Liver (tissue), 9 donors: ENCODE measurements around the gene TAF8. TPM values are rescaled to one million over a fixed set of nuclear protein-coding genes. Genes with fewer than 3 reads are reported as not detected.

Experiments used
- DNase-seq: peaks from one replicate; pipeline ENCODE4 v3.0.0-alpha.2; 2017; ENCODE audit warnings: low spot score
- H3K27ac ChIP-seq, 2 donors: one replicate each; pipeline ENCODE4 v1.7.0; 2013; ENCODE audit warnings: inconsistent platforms in 2 of 2, low read length in 2 of 2, control low read depth in 1 of 2, low read depth in 1 of 2, mild to moderate bottlenecking in 1 of 2
- H3K27me3 ChIP-seq, 4 donors: one replicate each; pipeline versions ENCODE4 v1.6.1 to v1.7.0; 2013; ENCODE audit warnings: low read length in 3 of 4, inconsistent platforms in 1 of 4, mild to moderate bottlenecking in 1 of 4, moderate library complexity in 1 of 4; ENCODE audit not compliant: control insufficient read depth in 4 of 4, insufficient read depth in 4 of 4
- H3K36me3 ChIP-seq, 4 donors: one replicate each; pipeline versions ENCODE4 v1.6.1 to v1.7.0; 2013; ENCODE audit warnings: low read length in 3 of 4, mild to moderate bottlenecking in 3 of 4, low read depth in 1 of 4, moderate library complexity in 1 of 4; ENCODE audit not compliant: control insufficient read depth in 4 of 4, insufficient read depth in 3 of 4
- H3K4me1 ChIP-seq, 4 donors: one replicate each; pipeline versions ENCODE4 v1.6.1 to v1.7.0; 2013; ENCODE audit warnings: low read length in 3 of 4, mild to moderate bottlenecking in 3 of 4, moderate library complexity in 1 of 4; ENCODE audit not compliant: control insufficient read depth in 4 of 4, insufficient read depth in 4 of 4
- H3K4me3 ChIP-seq, 3 donors: one replicate each; pipeline versions ENCODE4 v1.6.1 to v1.7.0; 2013; ENCODE audit warnings: low read length in 3 of 3, control low read depth in 1 of 3, low read depth in 1 of 3, mild to moderate bottlenecking in 1 of 3
- H3K9ac ChIP-seq, 2 donors: one replicate each; pipeline ENCODE4 v1.7.0; 2013; ENCODE audit warnings: low read length in 2 of 2, mild to moderate bottlenecking in 2 of 2, moderate library complexity in 2 of 2, control low read depth in 1 of 2, low read depth in 1 of 2
- H3K9me3 ChIP-seq, 4 donors: one replicate each; pipeline versions ENCODE4 v1.6.1 to v1.7.0; 2013; ENCODE audit warnings: low read length in 3 of 4; ENCODE audit not compliant: control insufficient read depth in 4 of 4
- ATF3 ChIP-seq: IDR thresholded peaks from 2 replicates; pipeline ENCODE4 v1.6.1; 2016; ENCODE audit warnings: antibody characterized with exemption
- CTCF ChIP-seq: fragments of 150-350 bp; IDR thresholded peaks from 2 replicates; pipeline ENCODE4 v1.5.1; 2017; ENCODE audit warnings: improper control_type of control experiment, low read depth, low read length; ENCODE audit not compliant: missing input control
- EGR1 ChIP-seq, 2 donors: IDR thresholded peaks; 2 replicates each; pipeline ENCODE4 v1.6.1; 2016 to 2018; ENCODE audit warnings: antibody characterized with exemption in 2 of 2, low read depth in 2 of 2
- FOXA1 ChIP-seq: IDR thresholded peaks from 2 replicates; pipeline ENCODE4 v1.6.1; 2016; ENCODE audit warnings: antibody characterized with exemption
- FOXA2 ChIP-seq: IDR thresholded peaks from 2 replicates; pipeline ENCODE4 v1.6.1; 2016; ENCODE audit warnings: antibody characterized with exemption
- GABPA ChIP-seq, 2 donors: IDR thresholded peaks in 1 of 2; conservative IDR thresholded peaks in 1 of 2; 2 replicates each; pipeline ENCODE4 v1.6.1; 2016; ENCODE audit warnings: antibody characterized with exemption in 2 of 2, mild to moderate bottlenecking in 1 of 2, moderate library complexity in 1 of 2
- HNF4A ChIP-seq, 2 donors: conservative IDR thresholded peaks; 2 replicates each; pipeline ENCODE4 v1.6.1; 2016; ENCODE audit warnings: antibody characterized with exemption in 2 of 2, mild to moderate bottlenecking in 2 of 2
- HNF4G ChIP-seq: IDR thresholded peaks from 2 replicates; pipeline ENCODE4 v1.6.1; 2016; ENCODE audit warnings: antibody characterized with exemption
- JUND ChIP-seq, 2 donors: IDR thresholded peaks; 2 replicates each; pipeline ENCODE4 v1.6.1; 2016; ENCODE audit warnings: antibody characterized with exemption in 2 of 2
- MAX ChIP-seq: IDR thresholded peaks from 2 replicates; pipeline ENCODE4 v1.6.1; 2016; ENCODE audit warnings: antibody characterized with exemption
- NR2F2 ChIP-seq: IDR thresholded peaks from 2 replicates; pipeline ENCODE4 v1.6.1; 2016; ENCODE audit warnings: antibody characterized with exemption
- RAD21 ChIP-seq, 2 donors: IDR thresholded peaks; 2 replicates each; pipeline ENCODE4 v1.6.1; 2016; ENCODE audit warnings: antibody characterized with exemption in 2 of 2, mild to moderate bottlenecking in 2 of 2
- REST ChIP-seq: IDR thresholded peaks from 2 replicates; pipeline ENCODE4 v1.6.1; 2016; ENCODE audit warnings: antibody characterized with exemption, mild to moderate bottlenecking
- RXRA ChIP-seq, 2 donors: IDR thresholded peaks; 2 replicates each; pipeline ENCODE4 v1.6.1; 2017 to 2018; ENCODE audit warnings: antibody characterized with exemption in 2 of 2, mild to moderate bottlenecking in 1 of 2
- SP1 ChIP-seq: IDR thresholded peaks from 2 replicates; pipeline ENCODE4 v1.6.1; 2018; ENCODE audit warnings: antibody characterized with exemption, mild to moderate bottlenecking
- TAF1 ChIP-seq: conservative IDR thresholded peaks from 2 replicates; pipeline ENCODE4 v1.6.1; 2016; ENCODE audit warnings: antibody characterized with exemption, mild to moderate bottlenecking
- YY1 ChIP-seq: IDR thresholded peaks from 2 replicates; pipeline ENCODE4 v1.6.1; 2016; ENCODE audit warnings: antibody characterized with exemption, mild to moderate bottlenecking
- ZBTB33 ChIP-seq: IDR thresholded peaks from 2 replicates; pipeline ENCODE4 v1.6.1; 2016; ENCODE audit warnings: antibody characterized with exemption
- WGBS: extraction: QIAGEN DNeasy Blood & Tissue Kit; methylation state at CpG from one replicate; pipeline ENCODE4 v1.1.7; 2013; 5-methylcytosine and 5-hydroxymethylcytosine counted together
- polyA plus RNA-seq, 2 donors: library from polyadenylated mRNA; stranded (reverse) in 1 of 2; unstranded in 1 of 2; fragments of 200-250 nt in 1 of 2; fragments of >200 nt in 1 of 2; fragmentation: Nextera tagmentation in 1 of 2; extraction: Ambion mirVana in 1 of 2; gene quantifications; one replicate each; pipeline versions ENCODE4 v1.2.1 to v1.2.3, GENCODE V29; 2013 to 2015
- total RNA-seq, 2 donors: library from RNA; depleted of rRNA; stranded (reverse); fragments of >200 nt; gene quantifications; one replicate each; pipeline ENCODE4 v1.2.3, GENCODE V29; 2014
- donor health status: healthy.
- donor health status: healthy.
- donor health status: healthy.
- donor health status: healthy.
- donor health status: healthy.

The TAF8 gene
- total and polyA plus RNA-seq, 4 donors, result 3.9 to 11.3 (median 7.4) TPM

- Histone ChIP-seq H3K4me1 (no peaks in the 10 kb centered on the region), H3K36me3 (no peaks in the 10 kb centered on the region), H3K9me3 (no peaks in the 10 kb centered on the region), H3K27me3 (no peaks in the 10 kb centered on the region), H3K9ac (no peak overlapping the region), H3K4me3 (no peak overlapping the region), H3K27ac (no peak overlapping the region)
- no peak for DNase-seq
- WGBS, result 83% methylated on average over 10 of the region's 10 CpGs
- TF ChIP-seq HNF4A (conservative IDR thresholded peaks at IDR 0.05) (no peak), REST (no peak), SP1 (no peak), JUND (IDR thresholded peaks at IDR 0.05) (no peak), ZBTB33 (no peak), MAX (no peak), HNF4G (no peak), CTCF (no peak), ATF3 (no peak), GABPA (IDR thresholded peaks at IDR 0.05 in 1 of 2, conservative IDR thresholded peaks at IDR 0.05 in 1 of 2) (no peak), TAF1 (no peak), FOXA1 (no peak), YY1 (no peak), RAD21 (IDR thresholded peaks at IDR 0.05) (no peak), FOXA2 (no peak), RXRA (IDR thresholded peaks at IDR 0.05) (no peak), EGR1 (IDR thresholded peaks at IDR 0.05; ENCODE audit: low read depth in 2 of 2) (no peak), NR2F2 (no peak)
Observed at GRCh38 chr6:42095776-42096541, 45.6 kb downstream of the TAF8 start.
